Colonic mucosa (tissue), 4 donors: Measurements from ENCODE around the gene CNTN2. TPM values are rescaled to one million over a fixed set of nuclear protein-coding genes. Genes with fewer than 3 reads are reported as not detected.

Experiments
- DNase-seq: peaks from one replicate; pipeline ENCODE4 v3.0.0-alpha.2; 2020
- H3K27ac ChIP-seq: fragments of 200-600 bp; one replicate; pipeline ENCODE4 v1.8.0; 2021
- H3K27me3 ChIP-seq: fragments of 200-600 bp; one replicate; pipeline ENCODE4 v1.8.0; 2021
- H3K36me3 ChIP-seq: fragments of 200-600 bp; one replicate; pipeline ENCODE4 v1.8.0; 2021
- H3K4me1 ChIP-seq: fragments of 200-600 bp; one replicate; pipeline ENCODE4 v1.8.0; 2021; ENCODE audit warnings: mild to moderate bottlenecking
- H3K4me3 ChIP-seq: fragments of 200-600 bp; one replicate; pipeline ENCODE4 v1.8.0; 2021
- H3K9ac ChIP-seq, 2 donors: one replicate each; pipeline ENCODE4 v1.7.0; 2013; ENCODE audit warnings: control low read depth in 2 of 2, low read depth in 2 of 2, low read length in 2 of 2
- H3K9me3 ChIP-seq: fragments of 200-600 bp; one replicate; pipeline ENCODE4 v1.8.0; 2021
- CTCF ChIP-seq: fragments of 200-600 bp; IDR thresholded peaks from one replicate; pipeline ENCODE4 v1.8.0; 2022; ENCODE audit warnings: antibody characterized with exemption, mild to moderate bottlenecking
- intact Hi-C: fragments of 100-400 bp; cut with DNase I; formaldehyde crosslinking; loops from one replicate; pipeline ENCODE4 v1.14.1; 2022
- total RNA-seq, 2 donors: library from RNA; stranded (reverse); fragmentation: NEBNext Ultra II Directional in 1 of 2; extraction: Animal tissue kit (Norgen Biotek cat#: 25700) in 1 of 2; gene quantifications; one replicate each; pipeline ENCODE4 v1.2.1, GENCODE V29; 2021
- donor health status: healthy.
- donor health status: DM: no; HTN: no; CAD: no.
- donor health status: DM: no; HTN: no; CAD: no.

The CNTN2 gene
- total RNA-seq, 2 donors from 2014 or later: 0.20 to 1.4 TPM

GRCh38 chr1:205102404-205102803 lies 59.4 kb downstream of the CNTN2 start:
- intact Hi-C loops: no loop called here

GRCh38 chr1:205107327-205107726 lies 64.3 kb downstream of the CNTN2 start:
- no peaks in the 10 kb centered on the region for H3K9me3 ChIP-seq
- intact Hi-C loops: no loop called here
- no peaks in the 10 kb centered on the region for H3K4me1 ChIP-seq
- TF ChIP-seq CTCF: no peak
- H3K27me3 ChIP-seq: no peaks in the 10 kb centered on the region
- DNase-seq: no peak
- H3K4me3 ChIP-seq: no peak overlapping the region
- H3K27ac ChIP-seq: no peak overlapping the region
- no peak overlapping the region for H3K9ac ChIP-seq
- peaks cover 15% of the 10 kb centered on the region for H3K36me3 ChIP-seq

More at GRCh38 chr1:205102404-205102803, 59.4 kb downstream of the CNTN2 start:
- H3K4me3 ChIP-seq: no peak overlapping the region
- H3K9me3 ChIP-seq: no peaks in the 10 kb centered on the region
- TF ChIP-seq CTCF: no peak
- no peak overlapping the region for H3K9ac ChIP-seq
- no peak overlapping the region for H3K27ac ChIP-seq
- H3K36me3 ChIP-seq: peaks cover 22% of the 10 kb centered on the region
- no peak for DNase-seq
- H3K4me1 ChIP-seq: no peaks in the 10 kb centered on the region
- H3K27me3 ChIP-seq: no peaks in the 10 kb centered on the region

- TF ChIP-seq CTCF: no peak
- H3K36me3 ChIP-seq: peaks cover 15% of the 10 kb centered on the region
- H3K9ac ChIP-seq: no peak overlapping the region
- H3K27ac ChIP-seq: no peak overlapping the region
- intact Hi-C loops: no loop called here
- H3K4me1 ChIP-seq: no peaks in the 10 kb centered on the region
- no peak overlapping the region for H3K4me3 ChIP-seq
- no peaks in the 10 kb centered on the region for H3K9me3 ChIP-seq
- no peak for DNase-seq
- H3K27me3 ChIP-seq: no peaks in the 10 kb centered on the region
Observed at GRCh38 chr1:205108464-205108863, 65.5 kb downstream of the CNTN2 start.

GRCh38 chr1:205109269-205109668 lies 66.3 kb downstream of the CNTN2 start:
- no peaks in the 10 kb centered on the region for H3K9me3 ChIP-seq
- intact Hi-C loops: no loop called here
- H3K9ac ChIP-seq: no peak overlapping the region
- peaks cover 14% of the 10 kb centered on the region for H3K36me3 ChIP-seq
- no peaks in the 10 kb centered on the region for H3K27me3 ChIP-seq
- DNase-seq: no peak
- TF ChIP-seq CTCF: no peak
- H3K27ac ChIP-seq: no peak overlapping the region
- H3K4me3 ChIP-seq: no peak overlapping the region
- H3K4me1 ChIP-seq: no peaks in the 10 kb centered on the region

- intact Hi-C loops: no loop called here
- H3K9ac ChIP-seq: no peak overlapping the region
- H3K27ac ChIP-seq: no peak overlapping the region
- TF ChIP-seq CTCF: no peak
- H3K4me3 ChIP-seq: no peak overlapping the region
- peaks cover 9% of the 10 kb centered on the region for H3K36me3 ChIP-seq
- H3K4me1 ChIP-seq: no peaks in the 10 kb centered on the region
- no peaks in the 10 kb centered on the region for H3K27me3 ChIP-seq
- DNase-seq: no peak
- no peaks in the 10 kb centered on the region for H3K9me3 ChIP-seq
Observed at GRCh38 chr1:205109711-205110110, 66.7 kb downstream of the CNTN2 start.

- Histone ChIP-seq H3K9me3 (no peaks in the 10 kb centered on the region), H3K36me3 (no peaks in the 10 kb centered on the region), H3K4me1 (no peaks in the 10 kb centered on the region), H3K27me3 (no peaks in the 10 kb centered on the region), H3K4me3 (no peak overlapping the region), H3K9ac (no peak overlapping the region), H3K27ac (no peak overlapping the region)
- no peak for TF ChIP-seq CTCF
- intact Hi-C loops: no loop called here
- no peak for DNase-seq
Observed at GRCh38 chr1:205111354-205111753, 68.3 kb downstream of the CNTN2 start.
